Dedifferentiated amniotic fluid mesenchymal stem cell (primary cell): ENCODE measurements around the gene MLANA.
"Not testable (repeated sequence)": the region's sequence is repeated elsewhere in the genome, so short reads cannot be mapped to it uniquely, and the experiment has no call there.

ENCODE experiments used
- DNase-seq: peaks from one replicate; pipeline ENCODE4 v3.0.0-alpha.2; 2016; ENCODE audit errors: extremely low spot score

The MLANA gene

DNA sequence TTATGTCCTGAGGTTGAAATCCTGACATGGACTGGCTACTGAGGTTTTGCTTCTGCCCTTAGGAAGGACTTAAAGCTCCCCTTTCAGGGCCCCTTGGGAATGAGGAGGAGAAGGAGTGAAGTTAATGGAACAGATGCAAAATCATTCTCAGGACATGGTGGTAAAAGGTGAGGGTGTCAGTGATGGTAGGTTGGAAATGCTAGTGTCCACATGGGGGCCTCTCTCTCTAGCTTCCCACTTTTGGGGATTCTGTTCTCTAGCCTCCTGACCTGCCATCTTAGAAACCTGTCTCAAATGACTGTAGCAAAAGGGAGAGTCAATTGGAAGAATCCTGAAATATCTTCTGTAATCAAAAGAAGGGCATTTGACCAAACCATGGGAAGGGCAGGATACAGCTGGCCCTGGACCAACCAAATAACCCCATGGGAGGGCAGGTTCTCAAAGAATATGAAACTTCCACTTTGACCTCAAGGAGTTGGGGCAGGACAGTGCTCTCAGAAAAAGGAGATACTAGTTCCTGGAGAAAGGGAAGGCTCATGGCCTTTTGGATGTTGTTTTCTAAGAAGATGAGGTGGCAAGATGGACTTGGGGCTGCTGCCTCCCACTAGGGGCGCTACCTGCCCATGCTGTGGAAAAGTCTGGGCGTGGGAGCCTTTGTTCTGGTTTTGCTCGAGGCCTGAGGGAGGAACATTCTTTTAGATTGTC is 21.2 kb upstream of the MLANA start:
- DNase-seq = no peak

DNA sequence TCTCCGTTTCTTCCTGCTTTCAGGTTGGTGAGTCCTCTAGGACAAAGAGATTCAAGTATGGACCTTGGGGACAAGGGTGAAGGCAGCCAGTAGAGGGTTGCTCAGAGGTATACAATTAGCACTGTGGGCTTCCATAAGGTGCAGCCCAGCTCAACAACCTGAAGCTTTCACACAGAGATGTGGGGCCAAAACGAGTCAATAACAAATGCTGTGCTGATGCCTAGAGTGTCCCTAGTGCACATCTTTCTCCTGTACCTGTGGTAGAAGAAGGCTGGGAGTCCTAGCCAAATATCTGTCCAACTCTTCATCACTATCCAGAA is 20.7 kb upstream of the MLANA start:
- DNase-seq = no peak

DNA sequence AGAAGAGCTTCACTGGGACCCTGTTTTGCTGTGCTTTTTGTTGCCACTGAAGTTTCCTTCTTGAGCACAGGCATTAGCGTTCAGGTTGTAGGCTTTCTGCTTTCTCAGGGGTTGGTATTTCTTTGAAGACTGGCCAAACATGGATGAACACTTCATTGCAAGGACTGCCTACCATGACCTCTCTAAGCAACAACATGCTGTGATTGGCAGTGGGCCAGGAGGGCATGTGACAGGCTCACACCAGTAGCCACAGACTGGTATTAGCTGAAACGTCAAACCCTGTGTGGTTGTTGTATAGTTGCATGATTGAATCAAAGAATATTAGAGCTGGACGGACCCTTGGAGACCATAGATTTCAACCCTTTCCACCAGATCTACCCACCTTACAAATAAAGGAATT is 20.0 kb upstream of the MLANA start:
- no peak for DNase-seq

DNA sequence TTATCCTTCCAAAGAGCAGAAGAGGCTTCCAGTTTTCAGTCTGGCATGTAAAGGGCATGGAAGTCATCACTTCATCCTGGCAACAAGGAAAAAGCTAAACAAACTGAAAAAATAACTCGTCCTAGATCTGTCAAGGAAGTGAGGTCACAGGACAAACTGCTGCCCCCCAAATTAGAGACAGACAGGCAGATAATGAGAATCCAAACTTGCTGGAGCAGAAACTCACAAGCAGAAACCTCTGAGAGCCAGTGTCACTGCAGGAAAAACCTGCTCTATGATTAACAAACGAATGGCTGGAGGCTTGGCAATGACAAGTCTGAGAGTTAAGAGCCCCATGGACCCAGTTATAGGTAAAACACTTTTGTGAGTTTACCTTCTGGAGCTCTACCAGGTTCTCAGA is 18.9 kb upstream of the MLANA start:
- DNase-seq = no peak

DNA sequence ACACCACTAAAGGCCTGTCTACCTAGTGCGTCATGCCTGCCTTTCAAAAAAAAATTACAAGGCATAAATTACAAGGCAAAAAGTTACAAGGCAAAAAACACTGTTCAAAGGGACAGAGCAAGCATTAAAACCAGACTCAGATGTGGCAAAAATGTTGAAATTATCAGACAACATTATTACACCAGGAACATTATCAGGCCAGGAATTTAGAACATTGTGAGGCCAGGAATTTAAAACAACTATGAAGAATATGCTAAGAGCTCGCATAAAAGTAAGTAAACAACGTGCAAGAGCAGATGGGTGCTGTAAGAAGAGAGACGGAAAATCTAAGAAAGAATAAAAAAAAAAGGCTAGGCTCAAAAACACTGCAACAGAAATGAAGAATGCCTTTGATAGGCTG is 18.2 kb upstream of the MLANA start:
- no peak for DNase-seq

DNA sequence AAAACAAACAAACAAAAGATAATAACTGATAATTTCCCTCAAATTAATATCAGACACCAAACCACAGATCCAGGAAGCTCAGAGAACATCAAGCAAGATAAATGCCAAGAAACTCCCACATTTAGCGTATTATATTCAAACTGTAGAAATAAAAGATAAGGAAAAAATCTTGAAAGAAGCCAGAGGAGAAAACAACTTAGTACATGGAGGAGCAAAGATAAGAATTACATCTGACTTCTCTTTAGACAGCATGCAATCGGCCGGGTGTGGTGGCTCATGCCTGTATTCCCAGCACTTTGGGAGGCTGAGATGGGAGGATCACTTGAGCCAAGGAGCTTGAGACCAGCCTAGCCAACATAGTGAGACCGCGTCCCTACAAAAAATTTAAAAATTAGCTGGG is 17.2 kb upstream of the MLANA start:
- no peak for DNase-seq

DNA sequence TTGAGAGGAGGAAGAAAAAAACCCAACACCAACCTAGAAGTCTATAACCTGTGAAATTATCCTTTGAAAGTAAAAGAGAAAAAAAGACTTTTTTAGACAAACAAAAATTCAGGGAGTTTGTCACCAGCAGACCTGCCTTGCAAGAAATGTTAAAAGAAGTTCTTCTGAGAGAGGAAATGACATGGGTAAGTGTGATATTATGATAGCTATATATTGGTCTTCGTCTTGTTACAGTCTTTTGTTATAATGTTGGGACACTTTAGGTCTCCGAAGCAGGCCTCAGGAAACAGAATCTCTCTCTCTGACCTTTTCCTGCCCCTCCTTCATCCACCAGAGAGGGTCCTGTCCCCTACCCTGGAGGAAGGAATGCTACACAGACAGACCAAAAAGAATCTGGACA is 16.6 kb upstream of the MLANA start:
- no peak for DNase-seq

DNA sequence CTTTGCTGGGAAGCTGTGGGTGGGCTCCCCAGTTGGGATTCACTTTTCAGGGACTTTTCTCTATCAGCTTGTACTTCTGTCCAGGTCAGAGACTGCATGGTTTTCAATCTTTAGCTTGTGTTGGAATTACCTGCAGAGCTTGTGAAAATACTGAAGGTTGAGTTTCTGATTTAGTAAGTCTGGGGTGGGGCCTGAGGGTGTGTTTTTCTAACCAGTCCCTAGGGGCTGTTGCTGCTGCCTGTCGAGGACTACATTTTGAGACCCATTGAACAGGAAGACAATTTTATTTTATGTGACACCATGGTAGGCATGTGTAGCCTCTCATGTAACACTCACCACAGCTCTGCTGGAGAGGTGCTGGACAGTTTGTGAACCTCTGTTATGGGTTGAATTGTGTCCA is 14.7 kb upstream of the MLANA start:
- DNase-seq = no peak

DNA sequence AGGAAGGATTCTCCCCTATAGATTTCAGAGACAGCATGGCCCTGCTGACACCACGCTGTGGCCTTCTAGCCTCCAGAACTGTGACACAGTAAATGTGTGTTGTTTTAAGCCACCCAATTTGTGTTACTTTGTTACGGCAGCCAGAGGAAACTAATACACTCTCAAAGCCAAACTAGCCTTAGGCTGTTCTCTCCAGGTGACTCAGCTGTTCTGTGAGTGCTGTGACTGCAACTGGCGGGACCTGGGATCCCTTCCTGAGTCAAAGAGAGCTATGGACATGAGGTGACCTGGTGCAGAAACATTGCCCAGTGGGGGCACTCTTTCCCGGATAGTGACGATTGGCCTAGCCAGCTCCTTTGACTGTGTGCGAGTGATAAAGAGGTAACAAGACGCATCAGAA is 14.0 kb upstream of the MLANA start:
- DNase-seq = no peak

DNA sequence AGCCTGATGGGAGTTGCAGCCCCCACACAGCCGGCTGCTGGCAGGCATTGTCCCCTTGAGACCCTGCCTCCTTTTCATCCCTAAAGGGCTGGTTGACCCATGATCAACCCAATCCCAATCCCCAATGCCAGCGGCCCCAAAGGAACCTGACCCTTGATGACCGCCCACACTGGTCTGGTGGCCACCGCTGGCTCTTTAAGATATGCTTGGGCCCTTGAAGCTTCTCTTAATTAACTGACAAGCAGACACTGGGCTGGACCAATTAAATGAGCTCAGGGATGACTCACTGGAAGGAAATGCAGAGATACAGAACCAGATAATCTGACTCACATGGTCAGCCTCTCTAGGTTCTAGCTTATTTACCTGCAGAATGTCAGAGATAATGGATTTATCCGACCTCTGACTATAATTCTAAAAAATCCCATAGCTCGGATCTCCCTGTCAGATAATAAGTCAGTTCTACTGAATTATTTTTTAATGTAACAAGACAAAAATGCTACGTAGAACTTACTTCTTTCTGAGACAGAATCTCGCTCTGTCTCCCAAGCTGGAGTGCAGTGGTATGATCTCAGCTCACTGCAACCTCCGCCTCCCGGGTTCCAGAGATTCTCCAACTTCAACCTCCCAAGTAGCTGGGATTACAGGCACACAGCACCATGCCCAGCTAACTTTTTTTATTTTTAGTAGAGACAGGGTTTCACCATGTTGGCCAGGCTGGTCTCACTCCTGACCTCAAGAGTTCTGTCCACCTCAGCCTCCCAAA is 11.1 kb upstream of the MLANA start:
- peak; percentile 40 for DNase-seq

DNA sequence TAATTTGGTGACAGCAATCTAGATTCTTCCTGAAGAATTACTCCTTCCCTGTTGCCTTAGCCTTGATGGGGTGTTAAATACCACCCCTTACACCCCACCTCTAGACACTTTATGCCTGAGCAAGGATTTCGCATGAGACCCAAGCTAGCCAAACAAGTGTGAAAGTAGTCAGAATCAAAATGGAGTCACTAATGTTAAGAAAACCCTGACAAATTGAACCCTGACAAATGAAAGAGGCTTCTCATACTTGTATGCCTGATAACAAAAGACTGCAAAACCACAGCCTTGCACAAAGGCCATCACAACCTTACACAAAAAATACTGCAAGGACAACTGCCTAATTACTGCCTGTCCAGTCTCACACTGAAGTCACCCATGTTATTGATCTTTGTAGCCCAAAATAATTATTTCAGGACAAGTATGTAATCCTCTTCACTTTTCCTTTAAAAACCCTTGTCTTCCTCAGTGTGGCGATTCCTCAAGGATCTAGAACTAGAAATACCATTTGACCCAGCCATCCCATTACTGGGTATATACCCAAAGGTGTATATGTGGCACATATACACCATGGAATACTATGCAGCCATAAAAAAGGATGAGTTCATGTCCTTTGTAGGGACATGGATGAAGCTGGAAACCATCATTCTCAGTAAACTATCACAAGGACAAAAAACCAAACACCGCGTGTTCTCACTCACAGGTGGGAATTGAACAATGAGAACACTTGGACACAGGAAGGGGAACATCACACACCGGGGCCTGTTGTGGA is 8.3 kb upstream of the MLANA start:
- DNase-seq = not testable (repeated sequence)

DNA sequence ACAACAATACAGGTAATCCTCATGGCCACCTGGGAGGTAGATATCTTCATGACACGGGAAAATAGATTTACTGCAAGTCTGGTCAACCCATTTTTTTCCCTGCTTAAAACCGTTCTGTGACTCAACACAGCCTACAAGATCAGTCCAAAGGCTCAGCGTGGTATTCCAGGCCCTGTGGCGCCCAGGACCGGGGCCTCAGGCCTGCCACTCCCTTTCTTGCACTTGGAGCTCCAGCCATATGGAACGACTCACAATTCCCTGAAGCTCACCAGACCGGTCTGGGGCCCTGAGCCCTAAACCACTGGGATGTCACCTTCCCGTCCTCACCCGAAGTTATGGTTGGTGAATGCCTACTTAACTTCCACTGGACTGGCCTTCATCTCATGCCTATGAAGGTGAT is 6.5 kb upstream of the MLANA start:
- DNase-seq = no peak

DNA sequence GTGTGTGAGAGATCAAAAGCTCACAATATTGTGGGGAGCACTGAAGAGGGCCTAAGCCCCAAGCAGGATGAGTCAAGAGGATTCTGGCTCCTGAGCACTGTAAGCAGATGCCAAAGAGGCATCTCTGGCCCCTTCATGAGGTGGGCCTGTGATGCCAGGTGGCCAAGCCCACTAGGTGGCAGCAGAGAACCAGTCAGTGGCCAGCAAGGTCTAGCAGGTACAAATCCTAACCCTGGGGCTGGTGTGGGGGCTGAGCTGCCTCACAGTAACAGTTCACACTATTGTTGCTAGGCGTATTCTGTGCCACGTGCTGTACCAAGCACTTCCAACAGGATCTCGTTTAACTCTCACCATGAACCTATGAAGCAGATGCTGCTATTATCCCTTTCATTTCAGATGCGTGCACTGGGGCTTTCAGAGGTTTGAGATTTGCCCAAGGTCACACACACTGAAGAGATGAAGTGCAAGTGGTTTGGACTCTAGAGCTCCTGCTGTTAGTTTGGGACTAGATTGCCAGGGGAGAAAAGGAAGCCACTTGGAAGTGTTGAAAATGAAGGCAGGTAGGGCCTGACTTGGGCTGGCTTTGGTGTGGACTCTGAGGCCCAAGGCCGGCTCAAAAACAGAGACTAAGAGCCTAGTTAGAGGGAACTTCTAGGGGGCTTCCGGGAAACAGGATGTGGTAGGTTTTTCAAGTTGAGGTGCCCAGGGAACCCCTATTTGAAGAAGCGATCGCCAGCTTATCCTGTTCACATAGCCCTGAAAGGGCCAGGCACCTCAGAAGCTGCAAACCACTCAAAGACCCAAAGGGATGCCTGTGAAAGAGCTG is 4.4 kb upstream of the MLANA start:
- peak; percentile 25 for DNase-seq

DNA sequence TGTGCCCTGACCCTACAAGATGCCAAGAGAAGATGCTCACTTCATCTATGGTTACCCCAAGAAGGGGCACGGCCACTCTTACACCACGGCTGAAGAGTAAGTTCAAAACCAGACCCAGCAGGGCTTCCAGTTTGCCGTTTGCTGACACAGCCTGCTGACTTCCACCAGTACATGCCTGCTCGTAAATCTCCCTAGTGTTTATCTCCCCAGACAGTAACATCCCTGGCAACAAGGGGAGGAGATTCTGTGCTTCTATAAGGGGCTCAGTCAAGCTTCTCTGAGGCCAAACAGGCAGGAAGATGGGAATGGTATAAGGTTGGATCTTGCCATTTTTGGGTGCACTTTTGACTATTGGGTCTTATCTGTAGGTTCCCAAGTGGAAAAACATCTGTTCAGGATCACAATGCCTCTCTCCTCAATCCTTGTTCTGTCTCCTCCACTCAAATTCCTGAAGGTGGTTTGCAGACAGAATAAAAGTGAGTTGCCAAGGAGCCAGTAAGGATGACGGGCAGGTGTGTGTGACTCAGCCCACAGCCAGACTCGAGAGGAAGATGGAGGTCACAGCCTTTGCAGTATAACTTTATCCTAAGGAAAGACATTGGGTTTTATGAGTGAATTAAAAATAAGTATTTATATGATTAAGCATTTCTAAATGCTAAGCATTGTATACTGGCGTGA is 1.9 kb downstream of the MLANA start:
- DNase-seq = no peak

DNA sequence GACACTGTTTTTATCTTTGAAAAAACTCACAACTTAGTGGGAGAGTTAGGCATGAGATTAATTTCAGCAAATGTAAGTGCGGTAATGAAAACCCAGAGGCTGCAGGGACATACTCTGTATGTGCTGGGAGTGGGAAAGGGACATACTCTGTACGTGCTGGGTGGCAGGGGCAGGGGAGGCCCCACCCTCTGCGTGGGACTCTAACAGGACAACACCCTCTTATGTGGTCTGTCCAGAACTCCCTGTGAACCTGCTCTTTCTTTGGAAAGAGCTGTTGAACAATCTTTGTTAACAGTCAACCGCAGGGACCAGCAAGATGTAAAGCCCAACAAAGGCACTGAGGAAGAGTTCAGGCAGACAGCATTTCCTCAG is 2.4 kb downstream of the MLANA start:
- DNase-seq = no peak

DNA sequence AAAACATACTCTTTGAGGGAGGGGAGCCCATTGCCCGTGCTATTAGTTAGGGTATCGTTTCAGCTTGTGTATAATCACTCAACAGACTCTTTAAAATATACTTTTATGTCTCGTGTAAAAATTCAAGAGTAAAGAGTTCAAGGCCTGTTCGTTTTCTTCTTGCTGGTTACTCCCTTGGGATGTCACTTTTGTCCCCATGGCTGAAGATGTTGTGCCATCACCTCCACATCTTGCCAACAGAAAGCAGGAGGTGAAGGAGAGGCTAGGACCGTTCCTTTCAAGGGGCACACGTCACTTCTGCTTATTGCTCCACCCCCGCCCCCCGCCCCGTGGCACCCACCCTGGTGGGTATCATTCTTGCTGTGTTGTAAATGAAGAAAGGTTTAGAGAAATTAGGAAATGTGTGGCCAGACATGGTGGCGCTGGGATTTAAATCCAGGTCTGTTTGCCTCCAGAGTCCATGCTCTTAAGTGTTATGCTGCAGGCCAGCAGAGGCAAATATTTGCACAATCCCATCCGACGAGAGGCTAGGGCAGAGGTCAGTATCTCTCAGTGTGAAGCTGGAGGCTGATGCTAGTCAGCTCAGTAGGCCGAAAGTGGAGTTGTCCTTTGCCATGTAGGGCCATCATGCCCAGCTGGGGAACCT is 3.0 kb downstream of the MLANA start:
- no peak for DNase-seq

DNA sequence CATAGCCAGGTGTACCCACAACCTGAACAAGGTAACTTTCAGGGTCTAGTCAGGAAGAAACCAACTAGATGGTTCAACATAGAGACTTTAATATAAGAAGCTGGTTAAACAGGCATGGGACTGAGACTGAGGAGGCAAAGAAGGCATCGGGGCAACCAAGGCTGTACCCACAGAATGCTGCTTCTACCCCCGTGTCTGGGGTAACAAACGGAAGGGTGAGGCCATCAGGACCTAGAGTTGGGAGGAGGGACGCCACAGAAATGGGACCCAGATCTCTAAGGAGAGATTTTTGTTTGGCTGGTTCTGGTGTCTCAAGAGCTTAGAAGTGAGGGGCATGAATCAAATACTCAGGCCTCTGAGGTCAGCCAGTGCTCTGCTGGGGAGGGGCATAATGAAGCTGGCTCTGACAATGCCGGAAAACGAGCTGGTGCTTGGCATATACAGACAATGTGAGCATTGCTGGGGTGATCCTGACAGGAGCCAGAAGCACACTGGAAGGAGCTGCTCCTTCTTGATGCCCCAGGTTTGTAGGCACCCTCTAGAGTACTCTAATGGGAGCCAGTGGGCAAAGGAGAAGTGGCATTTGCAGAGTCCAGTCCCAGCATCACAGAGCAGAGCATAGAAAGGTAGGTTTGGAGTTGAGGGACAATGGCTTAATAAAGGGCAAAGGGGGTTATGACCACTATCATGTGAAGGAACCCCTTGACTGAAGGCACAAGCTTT is 3.7 kb downstream of the MLANA start:
- no peak for DNase-seq

DNA sequence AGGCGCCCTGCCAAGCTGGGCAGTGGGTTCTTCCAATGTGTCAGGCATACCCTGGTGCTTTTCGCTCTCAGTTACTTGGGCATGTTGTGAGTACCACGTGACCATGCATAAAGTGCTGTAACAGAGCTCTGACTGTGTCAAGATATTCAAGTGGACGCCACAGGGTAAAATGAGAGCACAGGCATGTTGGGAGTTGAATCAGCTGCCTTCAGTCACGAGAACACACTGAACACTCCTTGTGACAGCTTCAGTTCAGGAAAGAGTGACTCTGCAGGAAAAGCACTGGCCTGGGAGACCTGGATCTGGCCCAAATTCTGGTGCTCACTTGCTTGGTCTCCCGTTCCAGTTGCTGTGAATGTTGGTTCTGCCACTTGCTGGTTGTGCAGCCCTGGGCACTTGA is 5.1 kb downstream of the MLANA start:
- DNase-seq = no peak

DNA sequence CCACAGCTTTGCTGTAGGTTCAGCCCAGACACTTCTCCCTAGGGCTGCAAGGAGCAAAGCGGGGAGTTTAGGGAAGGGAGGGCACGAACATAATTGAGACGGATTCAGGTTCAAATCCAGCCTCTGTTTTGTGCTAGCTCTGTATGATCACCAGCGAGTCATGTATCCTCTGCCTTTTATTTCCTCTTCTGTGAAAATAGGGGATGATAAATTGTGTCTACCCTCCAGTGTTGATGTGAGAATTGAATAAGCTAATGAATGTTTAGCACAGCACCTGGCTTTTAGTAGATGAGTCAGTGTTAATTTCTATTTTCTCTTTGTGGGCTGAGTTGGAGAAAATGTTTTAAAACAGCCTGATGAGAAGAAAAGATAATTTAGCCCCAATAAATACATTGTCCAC is 6.2 kb downstream of the MLANA start:
- DNase-seq = no peak

DNA sequence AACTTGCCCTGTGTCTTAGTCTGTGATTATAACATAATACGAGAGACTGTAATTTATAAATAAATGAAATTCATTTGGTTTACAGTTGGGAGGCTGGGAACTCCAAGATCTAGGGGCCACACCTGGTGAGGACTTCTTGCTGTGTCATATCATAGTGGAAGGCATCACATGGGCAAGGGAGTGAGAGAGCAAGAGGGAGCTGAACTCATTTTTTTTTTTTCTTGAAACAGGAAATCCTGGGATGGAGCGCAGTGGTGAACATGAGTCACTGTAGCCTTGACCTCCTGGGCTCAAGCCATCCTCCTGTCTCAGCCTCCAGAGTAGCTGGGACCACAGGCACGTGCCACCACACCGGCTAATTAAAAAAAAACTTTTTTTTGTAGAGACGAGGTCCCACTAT is 7.2 kb downstream of the MLANA start:
- no peak for DNase-seq

DNA sequence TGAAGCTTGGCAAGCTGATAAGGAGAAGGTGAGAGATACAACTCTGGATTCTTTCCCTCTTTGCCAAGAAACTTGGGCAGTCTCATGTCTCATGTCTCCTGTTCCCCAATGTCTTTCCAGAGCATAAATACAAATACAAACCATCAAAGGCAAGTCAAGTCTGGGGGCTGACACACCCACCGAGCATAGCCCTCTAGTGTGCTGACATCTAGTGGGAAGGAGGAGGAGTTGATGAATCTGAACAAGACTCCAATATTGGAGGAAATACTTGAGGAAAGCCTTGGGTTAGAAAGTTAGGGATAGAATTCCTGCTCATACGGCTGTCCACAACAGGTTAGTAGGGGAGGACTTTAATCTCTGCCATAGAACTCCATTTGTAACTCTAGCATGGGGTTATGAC is 8.6 kb downstream of the MLANA start:
- no peak for DNase-seq
